Glomerular endothelial cell (primary cell): ENCODE measurements around the gene SMIM12. TPM values are rescaled to one million over a fixed set of nuclear protein-coding genes. Genes with fewer than 3 reads are reported as not detected.
A peak's percentile ranks its signal among the peaks of the same experiment; 100 is the strongest.

Experiments
- DNase-seq: peaks from one replicate; pipeline ENCODE4 v3.0.0-alpha.2; 2011; ENCODE audit warnings: low read depth, low spot score; ENCODE audit errors: extremely low read depth
- total RNA-seq: library from RNA; depleted of rRNA; stranded (reverse); fragments of >200 nt; gene quantifications from 2 replicates; pipeline ENCODE4 v1.2.3, GENCODE V29; 2015

SMIM12 gene
- total RNA-seq, 1 donor from 2014 or later = 34.1 TPM

DNA sequence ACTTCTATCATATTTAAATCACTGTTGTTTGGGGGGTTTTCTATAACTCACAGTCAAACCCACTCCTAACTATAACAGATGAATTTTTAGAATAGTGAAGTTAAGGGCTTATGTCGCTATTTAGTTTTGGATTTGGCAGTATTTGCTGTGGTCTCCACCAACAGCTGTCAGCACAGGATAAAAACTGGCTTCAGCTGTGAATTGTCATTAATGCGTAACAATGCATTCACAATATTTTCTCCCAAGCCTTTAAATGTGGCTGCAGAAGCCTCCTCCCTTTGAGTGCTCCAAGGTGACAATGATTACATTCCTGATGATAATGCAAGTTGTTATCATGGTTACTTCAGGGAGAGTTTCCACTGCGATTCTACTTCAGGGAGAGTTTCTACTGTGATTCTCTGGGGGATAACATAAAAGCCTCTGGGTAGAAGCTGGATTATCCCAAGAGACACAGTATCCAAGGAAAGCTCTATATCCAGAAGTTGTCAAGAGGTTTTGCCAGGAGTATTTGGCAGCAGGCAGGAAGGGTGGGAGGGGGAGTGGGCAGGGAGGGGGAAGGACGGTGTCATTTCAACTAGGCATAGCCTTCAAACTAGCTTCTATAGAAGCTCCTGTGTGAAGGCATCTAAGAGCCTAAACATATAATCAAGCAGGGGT, 14.9 kb upstream of the SMIM12 start:
- no peak for DNase-seq

DNA sequence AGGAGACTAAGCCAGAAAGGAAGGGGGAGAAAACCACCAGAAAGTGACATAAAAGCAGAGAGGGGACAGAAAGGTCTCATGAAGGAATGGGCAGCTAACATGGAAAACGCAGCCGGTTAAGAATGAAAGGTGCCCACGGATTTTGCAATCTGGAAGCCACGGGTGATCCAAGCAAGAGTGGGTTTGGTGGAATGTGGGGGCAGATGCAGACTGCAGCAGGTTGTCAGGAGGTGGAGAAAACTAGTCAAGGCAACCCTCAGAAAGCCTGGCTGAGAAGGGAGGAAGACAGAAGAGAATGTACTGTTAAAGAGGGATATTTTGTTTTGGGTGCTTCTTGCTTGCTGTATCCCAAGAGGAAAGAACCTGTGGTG, 12.6 kb upstream of the SMIM12 start:
- DNase-seq = no peak

DNA sequence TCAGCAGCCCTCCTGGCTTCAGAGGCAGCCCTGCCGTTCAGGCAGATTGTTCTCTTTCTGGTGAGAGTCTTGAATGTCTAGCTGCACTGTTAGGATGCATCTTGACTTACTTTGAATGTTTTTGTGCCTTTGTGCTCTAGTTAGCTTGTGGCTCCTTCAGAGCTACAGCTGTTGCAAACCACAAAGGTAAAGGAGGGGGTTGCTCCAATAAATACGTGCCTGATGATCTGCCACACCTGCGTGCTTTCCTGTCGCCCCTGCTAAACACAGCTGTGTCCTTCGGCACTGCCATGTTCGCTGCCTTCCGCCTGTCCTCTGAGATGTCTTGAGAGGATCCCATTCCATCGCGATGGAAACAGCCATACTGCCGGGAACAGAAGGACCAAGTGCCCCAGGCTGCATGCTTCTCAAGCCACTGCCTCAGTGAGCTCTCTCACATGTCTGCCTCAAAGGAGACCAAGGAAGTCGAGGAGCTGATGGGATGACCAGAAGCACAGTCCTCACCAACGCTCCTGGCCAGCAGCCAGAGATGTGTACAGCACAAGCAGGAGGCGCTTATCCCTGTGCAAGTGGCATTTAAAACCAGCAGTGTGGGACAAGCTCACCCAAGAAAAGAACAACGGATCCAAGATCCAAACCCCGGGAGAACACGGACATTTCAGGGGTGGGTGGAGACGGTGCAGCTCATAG, 12.0 kb upstream of the SMIM12 start:
- DNase-seq = no peak

DNA sequence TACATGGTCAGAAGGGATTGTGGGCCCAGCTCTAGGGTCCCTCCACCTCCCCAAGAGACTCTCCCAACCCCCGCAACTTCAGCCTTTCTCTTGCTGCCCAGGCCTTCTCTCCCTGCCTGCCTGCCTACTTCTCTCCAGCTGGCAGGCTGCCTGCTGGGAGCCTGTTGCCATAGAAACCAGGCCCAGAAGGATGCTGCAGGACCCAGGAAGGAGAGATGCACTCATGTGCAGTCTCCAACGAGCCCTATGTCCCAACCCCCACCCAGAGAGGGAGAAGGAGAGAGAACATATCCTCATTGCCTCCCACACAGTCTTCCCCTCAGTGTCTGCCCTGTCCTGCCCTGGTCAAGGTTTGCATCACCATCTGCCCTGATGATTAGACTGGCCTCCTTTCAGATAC, 10.8 kb upstream of the SMIM12 start:
- DNase-seq = no peak

DNA sequence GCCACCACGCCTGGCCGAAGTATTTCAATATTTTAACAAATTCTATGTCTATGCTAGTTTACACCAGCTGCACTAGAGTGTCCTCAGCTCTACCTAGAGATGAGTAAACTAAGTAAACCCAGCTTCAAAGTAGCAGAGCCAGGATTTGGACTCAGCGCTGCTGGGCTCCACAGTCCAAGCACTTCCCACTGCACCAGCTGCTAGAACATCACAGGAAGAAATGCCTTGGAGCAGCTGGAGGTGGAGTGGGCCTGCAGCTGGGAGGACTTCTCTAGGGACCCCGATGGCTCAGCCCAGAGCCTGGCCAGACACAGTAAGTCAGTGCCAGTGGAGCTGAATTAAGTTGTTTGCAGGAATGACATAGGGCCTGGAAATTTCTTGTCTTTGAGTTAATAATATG, 10.2 kb upstream of the SMIM12 start:
- DNase-seq = no peak

DNA sequence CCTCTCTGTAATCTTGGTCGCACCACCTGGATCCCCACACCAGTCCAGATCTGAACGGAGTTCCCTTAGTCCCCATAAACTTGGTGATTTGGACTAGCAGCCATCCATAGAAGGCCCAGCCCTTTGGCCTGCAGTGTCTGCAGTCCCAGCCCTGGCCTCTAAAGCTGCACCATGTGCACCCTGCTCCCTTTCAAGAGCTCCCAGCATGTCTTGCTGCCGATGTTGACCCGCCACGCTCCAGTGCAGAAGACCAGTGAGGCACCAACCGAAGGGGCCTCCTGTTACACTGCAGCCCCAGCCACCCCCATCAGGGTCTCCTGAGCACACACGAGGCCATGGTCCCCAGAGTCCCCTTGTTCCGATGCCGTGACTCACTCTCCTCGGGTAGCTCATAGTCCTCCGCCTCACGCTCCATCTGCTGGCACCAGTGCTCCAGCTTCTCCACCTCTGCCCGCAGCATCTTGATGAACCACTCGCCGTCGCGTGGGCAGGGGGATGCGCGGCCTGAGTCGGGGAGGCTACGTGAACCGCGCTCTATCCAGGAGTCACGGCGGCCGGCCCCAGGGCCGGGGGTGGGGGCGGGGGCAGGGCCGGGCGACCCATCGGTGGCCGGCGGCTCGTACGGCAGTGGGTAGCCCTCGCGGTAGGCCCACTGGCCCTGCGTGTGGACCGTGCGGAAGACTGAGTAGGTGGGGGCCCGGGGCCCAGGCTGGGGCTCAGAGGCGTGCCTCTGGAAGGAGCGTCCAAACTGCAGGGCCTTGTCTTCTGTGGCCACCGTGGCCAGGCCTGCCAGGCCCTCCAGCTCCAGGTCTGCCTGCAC, 8.9 kb upstream of the SMIM12 start:
- DNase-seq = no peak

DNA sequence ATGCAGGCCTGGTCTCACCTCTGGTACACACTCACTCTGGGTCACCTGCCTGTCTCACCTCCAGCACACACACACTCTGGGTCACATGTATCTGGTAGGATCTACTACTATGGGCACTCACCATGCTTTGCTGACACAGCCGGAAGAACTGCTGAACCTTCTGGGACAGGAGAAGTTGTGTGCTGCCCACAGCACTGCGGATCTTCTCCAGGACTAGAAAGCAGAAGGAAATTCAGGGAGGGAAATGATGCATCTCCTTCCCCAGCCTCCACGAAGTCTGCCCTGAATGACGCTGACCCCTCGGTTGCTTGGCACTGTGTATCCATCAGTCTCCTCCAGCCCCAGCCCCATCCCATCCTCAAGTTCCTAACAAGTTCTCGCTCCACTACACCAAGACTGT, 7.9 kb upstream of the SMIM12 start:
- no peak for DNase-seq

DNA sequence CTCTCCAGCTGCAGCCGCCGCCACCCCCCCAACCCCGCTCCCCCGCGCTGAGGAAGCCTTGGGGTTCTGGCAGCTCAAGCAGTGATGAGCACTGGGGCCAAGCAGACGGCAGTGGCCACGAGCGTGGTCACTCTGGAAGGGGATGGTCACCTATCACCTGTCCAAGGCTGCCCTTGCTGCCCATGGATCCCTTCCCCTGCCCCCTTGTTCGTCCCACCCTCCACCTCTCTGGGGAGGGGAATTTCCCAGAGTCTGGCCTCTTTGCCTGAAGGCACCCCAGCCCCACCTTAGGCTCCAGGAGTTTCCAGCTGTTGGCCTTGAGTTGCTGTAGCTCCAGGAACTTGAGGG, 7.2 kb upstream of the SMIM12 start:
- DNase-seq = no peak

DNA sequence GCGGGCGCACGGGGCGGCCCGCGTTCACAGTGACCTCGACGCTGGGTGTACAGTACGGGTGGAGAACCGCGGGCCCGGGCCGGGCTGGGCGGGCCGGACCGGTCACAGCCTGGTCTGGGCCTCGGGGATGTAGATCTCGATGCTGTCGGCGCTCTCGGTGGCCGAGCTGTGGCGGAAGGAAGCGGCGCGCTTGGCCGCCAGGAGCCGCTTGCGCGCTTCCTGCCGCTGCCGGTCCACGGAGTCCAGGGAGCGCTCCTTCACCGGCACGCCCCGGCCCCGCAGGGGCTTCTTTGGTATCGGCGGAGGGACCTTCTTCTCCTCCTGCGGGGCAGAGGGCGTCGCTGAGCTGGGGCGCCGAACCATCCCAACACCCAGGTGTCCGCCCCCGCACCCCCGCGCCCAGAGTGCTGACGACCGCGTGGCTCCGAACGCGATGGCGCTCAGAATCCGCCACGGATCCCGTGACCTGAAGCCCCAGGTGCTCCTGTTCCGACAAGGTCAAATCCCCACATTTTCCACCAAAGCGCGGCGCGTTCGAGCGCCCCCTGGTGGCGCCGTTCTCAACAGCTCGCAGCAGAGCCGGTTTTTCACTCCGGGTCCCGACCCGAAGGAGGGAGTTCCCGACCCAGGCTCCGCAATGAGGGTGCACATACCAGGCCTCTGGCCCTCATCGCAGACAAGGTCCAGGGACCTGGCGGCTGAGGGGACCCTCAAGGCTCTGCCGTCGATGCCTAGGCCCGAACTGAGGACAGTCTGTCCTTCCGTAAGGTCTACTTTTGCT, 6.6 kb upstream of the SMIM12 start:
- DNase-seq = no peak

DNA sequence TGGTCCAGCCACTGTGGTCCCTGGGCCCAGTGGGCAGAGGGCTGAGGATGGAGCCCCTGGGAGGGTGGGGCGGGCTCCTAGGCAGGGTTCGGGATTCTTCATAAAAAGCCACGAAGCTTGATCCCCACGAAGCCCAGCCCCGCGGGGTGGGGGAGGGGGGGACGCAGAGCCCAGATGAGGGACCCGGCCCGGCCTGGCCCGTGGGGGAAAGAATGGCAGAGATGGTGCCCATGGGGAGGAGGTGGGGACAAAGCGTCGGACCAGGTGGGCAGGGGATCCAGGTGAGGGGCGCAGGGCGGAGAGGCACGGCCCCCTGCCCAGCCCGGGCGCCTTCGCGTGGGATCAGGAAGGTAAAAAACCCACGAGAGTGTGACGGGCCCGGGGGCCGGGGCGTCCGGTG, 6.0 kb upstream of the SMIM12 start:
- DNase-seq = no peak

DNA sequence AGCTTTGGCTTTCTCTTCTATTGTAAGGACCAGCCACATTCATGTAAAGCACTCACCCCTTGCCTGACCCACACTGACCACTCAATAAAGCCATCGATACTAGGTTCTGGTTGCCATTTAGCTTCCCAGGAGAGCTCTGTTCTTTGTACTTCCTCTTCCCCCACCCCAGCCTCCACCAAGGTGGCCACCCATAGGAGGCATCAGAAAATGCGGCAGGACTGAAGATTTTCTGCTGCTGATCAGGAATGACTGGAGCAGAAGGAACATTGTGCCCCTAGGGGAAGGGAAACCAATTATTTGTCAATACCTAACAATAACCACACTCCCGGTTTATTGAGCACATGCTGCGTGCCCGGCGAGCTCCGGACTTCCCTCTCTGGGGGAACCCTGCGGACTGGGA, 5.2 kb upstream of the SMIM12 start:
- DNase-seq = no peak

DNA sequence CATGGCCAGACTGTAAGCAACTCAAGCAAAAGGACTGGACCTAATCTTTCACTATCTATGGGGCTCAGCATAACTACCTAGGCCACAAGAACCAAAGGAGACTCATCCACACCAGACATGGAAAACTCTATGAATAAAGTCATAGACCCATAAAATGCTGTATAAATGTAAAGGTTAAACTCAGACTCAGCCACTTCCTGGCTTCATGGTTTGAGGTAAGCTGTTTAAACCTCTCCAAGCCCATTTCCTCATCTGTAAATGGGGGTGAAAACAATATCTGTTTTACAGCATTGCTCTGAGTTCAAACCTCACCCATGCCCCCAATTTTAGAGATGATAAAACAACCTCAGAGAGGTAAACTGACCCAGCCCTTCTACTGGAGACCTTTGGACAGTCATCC, 4.0 kb upstream of the SMIM12 start:
- DNase-seq = no peak

DNA sequence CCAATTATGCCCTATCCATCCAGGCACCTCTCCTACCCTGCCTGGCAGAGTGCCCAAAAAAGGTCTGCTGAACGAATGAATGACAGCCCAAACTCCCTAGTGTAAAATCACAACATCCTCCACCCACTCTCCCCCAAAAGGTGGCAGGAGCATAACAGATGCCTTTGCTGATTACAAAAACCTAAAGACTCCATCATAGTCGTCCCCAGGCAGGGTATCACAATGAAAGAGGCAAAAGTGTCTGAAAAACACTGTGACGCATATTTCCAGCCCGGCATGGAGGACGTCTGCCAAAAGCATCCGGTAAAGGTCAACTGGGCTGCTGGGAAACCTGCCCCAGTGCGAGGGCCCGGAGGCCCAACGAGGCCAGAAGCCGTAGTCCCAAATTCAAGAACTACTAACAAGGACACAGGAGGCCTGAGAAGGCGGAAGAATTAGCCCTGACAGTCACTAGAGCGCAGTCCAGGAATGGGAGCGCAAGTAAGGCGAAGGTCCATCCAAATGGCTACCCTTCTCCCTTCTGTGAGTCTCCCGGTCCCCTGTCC, 576 bp downstream of the SMIM12 start:
- no peak for DNase-seq

DNA sequence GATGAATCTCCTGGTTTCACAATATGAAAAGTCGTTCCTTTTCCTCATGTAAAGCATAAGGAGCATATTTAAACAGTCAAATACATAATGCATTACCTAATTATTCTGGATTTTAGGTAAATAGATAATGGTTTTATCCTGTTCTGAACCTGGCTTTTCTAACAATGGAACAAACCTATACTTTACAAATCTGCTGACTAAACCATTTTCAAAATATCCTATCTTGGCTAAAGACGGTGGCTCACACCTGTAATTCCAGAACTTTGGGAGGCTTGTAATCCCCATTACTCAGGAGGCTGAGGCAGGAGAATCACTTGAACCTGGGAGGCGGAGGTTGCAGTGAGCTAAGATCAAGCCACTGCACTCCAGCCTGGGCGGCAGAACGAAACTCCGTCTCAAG, 2.9 kb downstream of the SMIM12 start:
- no peak for DNase-seq

DNA sequence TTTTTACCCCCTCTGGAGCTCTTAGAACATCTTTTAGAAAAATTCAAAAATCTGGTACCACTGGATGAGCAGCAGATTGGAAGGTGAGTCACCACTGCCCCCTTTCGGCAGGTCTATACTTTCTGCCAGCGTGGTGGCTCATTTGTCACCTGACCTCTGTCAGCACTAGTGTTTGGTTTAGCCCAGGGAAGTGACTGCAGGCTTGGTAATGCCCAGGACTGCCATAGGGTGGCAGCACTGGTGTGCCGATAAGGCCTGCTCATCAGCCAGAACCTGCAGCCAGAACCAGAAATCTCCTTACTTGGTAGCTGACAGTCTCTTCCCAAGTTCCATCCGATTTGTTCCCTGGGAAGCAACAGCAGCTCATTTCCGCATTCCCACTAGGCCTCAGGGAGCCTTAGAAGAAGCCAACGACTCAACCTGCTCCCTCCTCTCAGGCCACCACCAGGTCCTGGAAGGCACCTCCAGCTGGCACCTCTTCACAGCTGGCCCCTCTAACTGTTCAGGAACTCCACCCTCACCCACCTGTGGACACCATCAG, 6.8 kb downstream of the SMIM12 start:
- DNase-seq = peak; percentile 87

DNA sequence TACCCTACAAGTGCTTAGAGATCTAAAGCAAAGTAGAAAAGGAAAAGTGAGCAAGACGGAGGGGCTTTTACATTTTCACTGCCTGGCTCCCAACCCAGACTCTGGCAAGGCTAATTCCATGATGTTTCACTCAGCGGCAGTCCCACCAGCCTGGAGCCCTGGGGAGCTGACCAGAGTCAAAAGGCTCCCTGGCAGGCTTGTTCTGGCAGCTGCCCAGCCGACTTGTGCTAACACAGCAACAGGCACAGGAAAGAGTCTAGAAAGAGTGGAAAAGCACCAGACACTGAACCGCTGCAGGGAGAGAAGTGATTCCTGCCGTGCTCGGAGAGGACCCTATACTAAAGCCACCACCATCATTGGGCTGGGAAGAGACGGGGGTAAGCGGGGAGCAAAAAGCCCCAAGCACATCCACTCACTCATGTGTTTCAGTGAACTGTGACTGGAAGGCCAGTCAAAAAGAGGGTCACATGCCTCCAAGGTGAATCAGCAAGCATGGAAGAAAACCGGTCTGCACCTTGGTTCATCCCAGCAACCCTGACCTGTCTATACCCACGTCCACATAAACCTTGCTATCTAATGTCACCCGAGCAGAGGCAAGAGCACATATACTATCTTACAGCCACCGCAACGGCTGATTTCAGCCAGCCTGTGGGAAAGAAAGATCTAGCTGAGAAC, 8.0 kb downstream of the SMIM12 start:
- DNase-seq = no peak

DNA sequence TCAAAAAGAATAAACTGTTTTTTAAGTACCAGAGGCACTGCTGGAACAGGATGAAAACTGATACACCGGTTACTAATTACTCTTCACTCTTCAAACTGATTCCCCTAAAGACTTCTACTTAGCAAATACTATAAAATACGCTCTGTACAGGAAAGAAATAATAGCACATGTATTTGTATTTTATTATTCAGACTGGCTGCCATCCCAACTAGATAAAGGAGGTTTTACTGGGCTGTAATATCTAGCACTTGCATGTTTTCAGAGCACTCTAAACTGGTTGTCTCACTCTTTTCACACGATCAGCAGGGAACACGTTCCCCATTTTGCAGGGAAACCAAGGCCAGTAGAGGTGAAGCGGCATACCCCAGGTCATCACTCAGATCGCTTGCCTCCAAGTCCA, 9.2 kb downstream of the SMIM12 start:
- DNase-seq = no peak

DNA sequence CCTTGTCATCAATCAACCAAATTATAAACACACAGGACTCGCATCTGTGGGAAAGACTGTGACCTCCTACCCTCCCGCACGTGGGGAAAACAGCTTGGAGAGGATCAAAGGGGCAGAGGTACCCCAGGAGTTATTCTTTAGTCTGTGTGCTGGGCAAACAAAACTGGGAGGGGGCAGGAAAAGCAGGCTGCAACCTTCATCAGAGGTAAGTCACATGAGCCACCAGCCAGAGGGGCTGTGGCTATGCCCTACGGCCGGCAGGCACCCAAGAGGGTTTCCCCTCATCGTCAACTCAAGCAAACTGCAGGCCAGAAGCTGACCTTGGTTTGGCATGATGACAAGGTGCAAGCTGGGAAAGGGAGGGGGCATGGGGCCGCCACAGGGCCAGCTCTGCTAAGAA, 12.5 kb downstream of the SMIM12 start:
- DNase-seq = no peak

DNA sequence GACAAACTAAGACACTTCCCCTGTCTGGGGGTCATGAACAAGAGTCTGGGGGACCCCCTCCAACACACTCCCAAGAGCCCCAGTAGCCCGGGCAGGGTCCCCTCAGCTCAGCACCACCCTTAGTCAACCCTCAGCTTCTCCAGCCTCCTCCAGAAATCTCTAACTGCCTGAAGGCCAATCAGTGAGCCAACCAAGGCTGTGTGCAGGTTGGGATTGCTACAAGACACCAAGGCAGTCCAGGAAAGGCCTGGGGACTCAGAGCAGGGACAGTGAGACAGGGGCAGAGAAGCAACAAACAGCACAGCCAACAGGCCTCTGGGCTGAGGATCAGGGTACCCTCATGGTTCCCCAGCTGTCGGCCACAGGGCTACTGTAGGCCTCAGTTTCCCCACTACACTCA, 13.3 kb downstream of the SMIM12 start:
- no peak for DNase-seq
